ENCODE measurements around the gene RAB27A. TPM values are rescaled to one million over a fixed set of nuclear protein-coding genes. Genes with fewer than 3 reads are reported as not detected.

RAB27A gene
- total and polyA plus RNA-seq, 2 experiments from 2014 or later = 7.7 to 11.9 TPM

GRCh38 chr15:55247766-55248427, 41.7 kb downstream of the RAB27A start:
- Histone ChIP-seq H3K36me3 (no peaks in the 10 kb centered on the region), H3K4me1 (ENCODE audit: low read depth) (peaks cover 14% of the 10 kb centered on the region), H3K4me3 (no peak overlapping the region), H3K27me3 (no peaks in the 10 kb centered on the region), H3K27ac (no peak overlapping the region), H3K9me3 (ENCODE audit: low read depth) (no peaks in the 10 kb centered on the region)
- TF ChIP-seq CTCF (IDR thresholded peaks at IDR 0.05; ENCODE audit: low read depth, low read length) = no peak
- DNase-seq (ENCODE audit: low read depth in 1 of 2, low spot score in 1 of 2) = no peak

GRCh38 chr15:55247311-55247710, 42.3 kb downstream of the RAB27A start:
- H3K4me3 ChIP-seq = no peak overlapping the region
- no peaks in the 10 kb centered on the region for H3K9me3 ChIP-seq (ENCODE audit: low read depth)
- no peaks in the 10 kb centered on the region for H3K36me3 ChIP-seq
- H3K27ac ChIP-seq = no peak overlapping the region
- H3K27me3 ChIP-seq = no peaks in the 10 kb centered on the region
- H3K4me1 ChIP-seq (ENCODE audit: low read depth) = peaks cover 14% of the 10 kb centered on the region
- DNase-seq (ENCODE audit: low read depth in 1 of 2, low spot score in 1 of 2) = no peak
- TF ChIP-seq CTCF (IDR thresholded peaks at IDR 0.05; ENCODE audit: low read depth, low read length) = no peak

- Histone ChIP-seq H3K36me3 (no peaks in the 10 kb centered on the region), H3K4me1 (ENCODE audit: low read depth) (peaks cover 14% of the 10 kb centered on the region), H3K27ac (no peak overlapping the region), H3K4me3 (no peak overlapping the region), H3K27me3 (no peaks in the 10 kb centered on the region), H3K9me3 (ENCODE audit: low read depth) (no peaks in the 10 kb centered on the region)
- no peak for DNase-seq (ENCODE audit: low read depth in 1 of 2, low spot score in 1 of 2)
- no peak for TF ChIP-seq CTCF (IDR thresholded peaks at IDR 0.05; ENCODE audit: low read depth, low read length)
Observed at GRCh38 chr15:55246567-55246966, 43.0 kb downstream of the RAB27A start.

- H3K36me3 ChIP-seq = no peaks in the 10 kb centered on the region
- H3K4me1 ChIP-seq (ENCODE audit: low read depth) = peaks cover 7% of the 10 kb centered on the region
- H3K9me3 ChIP-seq (ENCODE audit: low read depth) = no peaks in the 10 kb centered on the region
- no peak overlapping the region for H3K4me3 ChIP-seq
- DNase-seq (ENCODE audit: low read depth in 1 of 2, low spot score in 1 of 2) = no peak
- H3K27ac ChIP-seq = no peak overlapping the region
- H3K27me3 ChIP-seq = no peaks in the 10 kb centered on the region
- TF ChIP-seq CTCF (IDR thresholded peaks at IDR 0.05; ENCODE audit: low read depth, low read length) = no peak
Observed at GRCh38 chr15:55245059-55245458, 44.6 kb downstream of the RAB27A start.

GRCh38 chr15:55241891-55242290, 47.7 kb downstream of the RAB27A start:
- no peak for TF ChIP-seq CTCF (IDR thresholded peaks at IDR 0.05; ENCODE audit: low read depth, low read length)
- Histone ChIP-seq H3K4me3 (no peak overlapping the region), H3K27ac (no peak overlapping the region), H3K4me1 (ENCODE audit: low read depth) (peaks cover 2% of the 10 kb centered on the region), H3K36me3 (no peaks in the 10 kb centered on the region), H3K9me3 (ENCODE audit: low read depth) (no peaks in the 10 kb centered on the region), H3K27me3 (no peaks in the 10 kb centered on the region)
- peak in 1 of 2 donors; percentile 32 for DNase-seq (ENCODE audit: low read depth in 1 of 2, low spot score in 1 of 2)
